HG03045 (cell line): Measurements from ENCODE around the gene TTLL11.

Experiments
- ATAC-seq: cut with Tn5 transposase; IDR thresholded peaks from one replicate; pipeline ENCODE4 v1.9.1; 2021; ENCODE audit warnings: mild to moderate bottlenecking, moderate library complexity; ENCODE audit not compliant: unreplicated experiment

TTLL11 gene

DNA sequence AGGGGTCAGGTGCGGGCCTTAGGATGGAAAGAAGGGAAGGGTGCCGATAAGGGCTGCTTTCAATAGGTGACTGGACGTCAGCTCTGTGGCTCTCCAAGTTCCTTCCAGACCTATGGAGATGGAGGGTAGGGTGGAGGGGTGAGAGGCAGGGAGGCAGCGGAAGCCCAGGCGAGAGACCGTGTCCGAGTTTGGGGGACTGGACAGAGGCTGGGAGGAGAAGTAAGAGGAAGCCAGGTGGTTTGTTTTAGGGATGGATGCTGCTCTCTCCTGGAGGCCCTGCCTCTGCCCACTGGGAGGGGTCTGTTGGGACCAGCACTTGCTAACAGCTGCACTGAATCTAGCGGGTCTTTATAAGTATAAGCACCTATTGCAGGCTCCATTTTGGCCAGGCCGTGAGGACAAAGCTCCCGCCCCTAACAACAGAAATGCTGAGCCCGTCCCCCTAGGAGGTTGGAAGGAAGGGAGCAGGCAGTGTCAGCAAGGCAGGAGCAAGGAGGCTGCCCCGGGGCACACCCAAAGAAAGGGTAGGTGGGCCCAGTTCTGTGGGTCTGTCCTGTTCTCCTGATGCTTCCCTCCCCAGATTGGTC is 274.2 kb downstream of the TTLL11 start:
- ATAC-seq, result no peak

DNA sequence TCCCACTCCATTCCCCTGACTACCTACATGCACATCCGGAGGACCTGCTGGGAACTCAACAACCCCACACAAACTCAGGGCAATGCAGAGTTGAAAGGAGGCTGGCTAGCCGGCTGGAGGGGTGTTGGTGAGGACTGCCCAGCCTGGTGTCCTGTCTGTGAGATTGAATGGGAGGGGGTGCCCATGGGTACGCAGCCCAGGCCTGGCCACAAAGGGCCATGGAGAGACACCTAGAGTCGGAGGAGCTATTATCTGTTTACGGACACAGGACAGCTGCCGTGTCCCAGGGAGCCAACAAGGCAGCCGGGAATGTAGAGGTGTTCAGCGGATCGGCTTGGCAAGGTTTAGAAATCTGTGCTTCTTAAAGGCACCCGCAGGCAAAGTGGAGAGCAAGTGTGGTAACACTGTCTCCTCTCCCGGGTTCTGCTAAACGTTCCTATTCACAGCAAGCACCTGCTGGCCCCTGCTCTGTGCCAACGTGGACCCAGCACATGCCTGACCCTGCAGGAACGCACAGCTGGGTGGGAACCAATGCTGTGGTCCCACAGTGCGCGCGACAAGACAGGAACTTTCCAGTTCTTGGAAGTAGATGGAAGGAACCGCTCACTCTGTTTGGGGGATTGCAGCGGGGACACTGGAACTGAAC is 275.0 kb downstream of the TTLL11 start:
- ATAC-seq, result no peak

DNA sequence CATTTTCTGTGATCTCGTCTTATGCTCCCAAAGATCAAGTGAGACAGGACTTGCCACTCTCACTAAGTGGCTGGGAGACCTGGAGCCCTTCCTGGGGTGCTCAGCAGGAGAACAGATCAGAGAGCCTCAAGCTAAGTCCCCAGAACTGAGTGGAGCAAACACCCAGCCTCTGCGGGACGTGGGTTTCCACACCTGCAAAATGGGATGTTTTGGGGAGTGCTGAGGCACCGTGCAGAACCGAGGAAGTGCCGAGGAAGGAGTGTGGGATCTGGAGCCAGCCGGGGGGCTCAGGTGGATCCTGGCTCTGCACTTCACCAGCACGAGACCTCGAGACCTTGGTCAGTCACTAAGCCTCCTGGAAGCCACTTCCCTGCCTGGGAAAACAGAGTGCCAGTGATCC is 275.6 kb downstream of the TTLL11 start:
- ATAC-seq, result no peak

DNA sequence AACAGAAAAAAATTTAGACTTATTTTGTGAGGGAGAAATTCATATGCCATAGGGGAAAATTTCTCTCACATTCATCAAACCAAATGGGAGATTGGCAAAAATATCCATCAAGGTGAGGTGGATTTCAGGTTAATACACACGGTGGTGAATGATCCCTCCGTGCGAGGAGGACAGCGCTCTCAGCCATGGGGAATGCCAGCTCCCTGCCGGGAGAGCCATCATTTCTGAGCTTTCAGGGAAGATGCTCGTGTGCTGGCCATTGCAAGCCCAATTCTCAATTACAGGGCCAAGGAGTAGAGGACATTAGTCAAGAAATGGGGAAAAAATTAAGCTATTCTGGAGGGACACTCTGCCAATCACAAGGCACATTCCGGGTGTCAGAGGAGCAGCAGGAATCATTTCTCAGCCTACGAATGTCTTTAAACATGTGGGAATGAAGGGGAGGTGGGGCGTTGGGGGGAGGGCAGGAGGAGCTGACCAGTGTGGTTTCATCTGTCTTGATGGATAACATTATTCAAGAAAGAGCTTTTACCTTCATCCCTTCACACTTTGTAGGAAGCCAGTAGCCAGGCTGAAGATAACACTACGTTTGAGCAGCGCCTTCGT is 276.2 kb downstream of the TTLL11 start:
- no peak for ATAC-seq

DNA sequence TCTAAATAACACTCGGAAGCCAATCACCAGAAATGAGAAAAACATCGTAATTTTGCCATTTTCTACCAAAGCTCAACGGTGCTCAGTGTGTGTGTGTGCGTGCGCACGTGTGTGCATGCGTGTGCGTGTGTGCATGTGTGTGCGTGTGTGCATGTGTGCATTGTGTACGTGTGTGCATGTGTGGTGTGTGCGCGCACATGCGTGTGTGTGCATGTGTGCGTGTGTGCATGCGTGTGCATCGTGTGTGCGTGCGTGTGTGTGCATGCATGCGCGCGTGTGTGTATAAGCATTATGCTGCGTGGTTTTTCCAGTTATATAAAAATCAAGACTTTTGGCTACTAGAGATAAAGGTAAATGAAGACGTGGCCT is 276.7 kb downstream of the TTLL11 start:
- ATAC-seq, result no peak

DNA sequence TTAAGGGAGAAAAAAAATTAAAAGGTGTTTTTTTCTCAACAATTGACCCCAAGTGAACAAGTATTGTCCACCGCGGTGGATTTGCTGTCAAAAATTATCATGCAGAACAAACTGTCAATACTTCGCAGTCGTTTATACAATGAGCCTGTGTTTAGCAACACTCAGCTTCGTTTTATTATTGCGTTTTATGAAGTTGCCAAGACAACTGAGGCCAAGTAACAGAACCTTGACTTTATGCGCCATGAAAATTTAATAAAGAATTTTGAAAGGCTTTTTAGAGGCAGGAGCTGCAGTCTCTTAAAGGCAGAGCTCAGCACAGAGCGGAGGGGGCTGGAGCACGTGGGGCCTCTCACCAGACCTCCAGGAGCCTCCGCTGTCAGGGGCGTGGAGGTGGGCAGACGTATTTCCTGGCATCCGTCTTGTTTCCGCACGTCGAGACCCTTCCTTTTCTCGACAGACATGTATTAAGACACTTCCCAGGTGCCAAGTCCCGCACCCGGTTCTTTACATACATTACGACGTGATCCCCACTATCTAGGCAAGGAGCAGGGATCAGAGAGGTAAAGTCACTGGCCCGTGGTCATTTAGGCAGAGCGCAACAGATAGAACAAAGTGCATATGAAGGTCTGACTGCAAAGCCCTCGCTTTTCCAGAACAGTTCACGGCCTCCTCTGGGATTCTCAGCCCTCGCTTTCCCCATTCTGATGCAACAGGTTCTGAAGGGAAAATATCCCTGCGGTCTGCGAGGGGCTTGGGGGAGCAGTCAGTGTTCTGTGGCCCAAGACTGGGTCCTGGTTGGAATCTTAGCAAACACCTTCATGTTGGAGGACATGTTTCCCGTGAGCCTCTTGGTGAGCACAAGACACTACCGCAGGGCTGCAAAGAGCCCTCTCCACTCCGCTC is 277.3 kb downstream of the TTLL11 start:
- no peak for ATAC-seq

DNA sequence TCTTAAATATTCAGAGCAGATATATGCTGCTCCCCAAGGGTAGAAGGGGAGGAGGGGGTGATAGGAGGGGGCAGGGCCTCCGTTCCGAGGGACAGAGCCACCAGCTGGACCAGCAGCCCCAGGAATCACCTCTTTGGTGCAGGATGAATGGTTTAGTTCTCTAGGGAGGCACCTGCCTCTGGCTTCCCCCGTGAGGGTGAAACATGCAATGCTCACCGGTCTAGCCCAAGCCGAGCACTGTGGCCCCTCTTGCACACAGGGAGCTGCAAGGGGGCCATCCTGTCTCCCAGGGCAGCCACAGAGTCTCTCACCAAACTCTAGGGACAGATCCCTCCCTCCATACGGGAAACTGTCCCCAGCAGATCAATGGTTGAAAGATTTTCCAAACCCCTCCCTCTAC is 278.0 kb downstream of the TTLL11 start:
- no peak for ATAC-seq

DNA sequence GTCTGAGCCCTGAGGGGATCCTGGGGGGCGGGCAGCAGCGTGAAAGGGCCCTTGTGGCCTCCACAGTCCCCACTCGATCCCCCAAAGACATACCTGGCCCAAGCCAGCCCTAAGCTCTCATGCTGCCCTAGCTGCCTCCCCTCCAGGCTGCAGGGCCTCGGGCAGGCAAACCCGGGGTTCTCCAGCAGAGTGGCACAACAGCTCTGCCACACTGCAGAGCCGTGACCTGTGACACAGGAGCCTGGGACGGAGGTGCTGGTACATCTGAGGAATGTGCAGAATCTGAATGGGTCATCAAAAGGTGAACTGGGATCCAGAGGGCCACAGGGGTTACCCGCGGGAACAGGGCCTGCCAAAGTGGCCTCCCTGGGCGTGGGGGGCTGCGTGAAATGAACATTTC is 278.5 kb downstream of the TTLL11 start:
- no peak for ATAC-seq

DNA sequence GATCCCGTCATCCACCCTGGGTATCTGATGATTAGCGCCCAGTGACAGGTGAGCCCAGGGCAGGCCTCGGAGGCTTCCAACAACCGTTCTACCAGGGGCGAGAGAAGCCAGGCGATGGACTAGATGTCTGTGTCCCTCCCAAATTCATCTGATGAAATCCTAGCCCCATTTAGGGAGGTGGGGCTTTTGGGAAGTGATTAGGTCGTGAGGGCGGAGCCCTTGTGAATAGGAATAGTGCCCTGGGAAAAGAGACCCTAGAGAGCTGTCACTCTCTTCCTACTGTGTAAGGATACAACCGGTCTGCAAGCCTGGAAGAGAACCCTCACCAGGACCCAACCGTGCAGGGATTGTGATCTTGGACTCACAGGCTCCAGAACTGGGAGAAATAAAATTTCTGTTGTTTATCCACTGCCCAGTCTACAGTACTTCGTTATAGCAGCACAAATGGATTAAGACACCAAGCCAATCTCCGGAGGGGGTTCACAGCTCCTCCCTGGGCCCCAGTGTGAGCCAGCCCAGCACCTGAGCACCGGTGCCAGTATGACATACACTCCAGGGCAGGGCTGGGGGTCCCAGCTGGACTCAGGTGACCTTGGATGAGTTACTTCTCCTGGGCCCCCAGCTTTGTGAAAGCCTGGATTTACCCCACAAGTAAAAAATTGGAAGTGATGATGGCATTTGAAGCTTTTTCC is 279.4 kb downstream of the TTLL11 start:
- no peak for ATAC-seq

DNA sequence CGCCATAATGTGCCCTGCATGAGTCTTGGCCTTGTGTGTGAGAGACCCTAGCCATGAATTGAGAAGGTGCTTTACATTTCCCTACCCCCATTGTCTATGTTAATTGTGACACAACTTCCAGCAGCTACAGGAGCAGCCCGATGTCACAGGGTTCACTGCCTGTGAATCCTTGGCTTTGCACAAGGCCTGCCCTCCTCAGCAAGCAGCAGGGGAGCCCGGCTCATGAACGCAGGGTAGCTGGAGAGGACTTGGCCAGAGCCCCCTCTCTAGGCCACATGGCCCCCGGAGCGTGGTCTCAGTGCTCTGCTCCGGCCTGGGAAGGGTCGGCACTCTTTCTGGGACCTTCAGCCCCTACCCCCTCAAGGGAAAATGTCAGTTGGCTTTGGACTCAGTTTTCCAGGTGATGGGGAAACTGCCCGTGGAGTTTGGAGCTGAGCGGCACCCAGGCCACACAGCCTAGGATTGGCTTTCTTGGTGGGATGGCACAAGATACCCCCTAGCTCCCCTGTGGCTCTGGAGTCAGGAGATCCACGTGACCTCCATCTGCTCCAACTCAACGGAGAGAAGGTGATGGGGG is 280.9 kb downstream of the TTLL11 start:
- no peak for ATAC-seq

DNA sequence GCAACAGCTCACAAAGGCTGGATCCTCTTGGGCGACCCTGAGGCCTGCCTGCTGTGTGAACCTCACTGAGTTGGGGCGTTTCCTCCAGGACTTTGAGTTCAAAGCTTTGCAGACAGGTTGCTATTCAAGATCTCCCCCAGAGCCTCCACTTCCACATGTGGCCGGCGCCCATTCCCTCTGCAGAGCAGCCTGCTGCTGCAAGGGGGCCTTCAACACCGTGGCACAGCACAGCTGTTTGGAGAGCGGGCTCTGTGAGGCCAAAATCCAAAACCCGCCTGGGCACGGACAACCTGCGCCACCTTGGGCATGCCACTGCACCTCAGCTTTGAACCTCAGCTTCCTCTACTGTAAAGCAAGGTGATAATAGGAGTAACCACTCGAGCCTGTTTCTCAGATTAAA is 281.4 kb downstream of the TTLL11 start:
- no peak for ATAC-seq

DNA sequence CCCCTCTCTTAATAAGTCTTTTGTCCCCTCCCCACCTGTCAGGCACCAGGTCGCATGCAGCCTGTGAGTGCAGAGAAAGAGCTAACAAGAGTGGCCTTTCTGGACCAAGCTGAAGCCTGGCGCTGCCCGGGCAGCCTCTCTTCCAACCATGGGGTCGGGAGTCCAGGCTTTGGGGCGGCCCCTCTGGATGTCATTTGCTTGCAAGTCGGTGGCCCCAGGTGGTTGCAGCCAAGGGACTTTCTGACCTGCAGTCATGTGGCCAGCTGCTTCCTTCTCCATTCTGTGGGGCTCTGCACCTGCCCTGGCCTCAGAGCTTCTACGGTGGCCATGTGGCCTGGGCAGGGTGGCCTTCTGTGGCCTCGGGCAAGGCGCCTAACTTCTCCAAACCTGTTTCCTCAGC is 282.0 kb downstream of the TTLL11 start:
- no peak for ATAC-seq

DNA sequence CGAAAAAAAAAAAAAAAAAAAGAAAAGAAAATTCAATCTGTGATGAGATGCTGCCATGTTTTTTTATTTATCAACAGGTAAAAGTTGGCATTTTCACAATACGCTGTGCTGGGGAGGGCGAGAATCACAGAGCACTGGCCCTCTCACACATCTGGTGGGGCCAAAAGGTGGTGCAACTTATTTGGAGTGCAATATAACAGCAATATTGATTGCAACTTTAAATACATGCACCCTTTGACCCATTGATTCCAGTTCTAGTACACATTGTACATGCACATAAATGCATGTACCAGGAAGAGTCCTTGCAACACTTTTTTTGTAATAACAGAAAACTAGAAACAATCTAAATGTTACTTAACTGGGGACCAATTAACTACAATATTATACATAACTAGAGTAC is 282.6 kb downstream of the TTLL11 start:
- ATAC-seq, result no peak

DNA sequence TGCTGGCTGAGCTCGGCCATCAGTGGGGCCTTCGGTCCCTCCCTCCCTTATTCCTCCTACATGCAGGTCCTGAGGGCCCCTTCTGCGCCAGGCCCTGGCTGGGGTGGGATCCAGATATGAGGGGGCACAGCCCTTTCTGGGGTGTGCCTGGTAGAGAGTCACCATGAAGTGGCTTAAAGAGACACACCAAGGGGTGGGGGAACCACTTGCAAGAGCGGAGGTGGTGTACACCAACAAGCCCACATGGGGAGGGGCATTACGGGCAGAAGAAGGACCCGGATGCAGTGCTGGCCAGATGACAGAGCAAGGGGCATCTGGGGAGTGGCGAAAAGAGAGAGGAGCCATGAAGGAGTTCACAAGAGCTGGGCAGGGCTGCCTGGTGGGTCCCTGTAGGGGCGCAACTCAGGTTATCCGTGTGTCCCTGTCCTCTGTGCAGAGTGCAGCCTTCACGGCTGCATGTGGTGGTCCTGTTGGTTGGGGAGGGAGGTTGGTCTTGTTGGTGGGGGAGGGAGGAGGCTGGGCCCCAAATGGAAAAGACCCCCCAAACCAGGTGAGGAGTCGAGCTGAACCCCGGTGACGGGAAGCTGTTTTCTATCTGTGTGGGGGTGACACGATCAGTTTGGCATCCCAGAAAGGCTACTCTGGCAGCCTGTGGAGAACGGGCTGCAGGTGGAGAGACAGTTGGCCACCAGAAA is 283.6 kb downstream of the TTLL11 start:
- ATAC-seq, result no peak

DNA sequence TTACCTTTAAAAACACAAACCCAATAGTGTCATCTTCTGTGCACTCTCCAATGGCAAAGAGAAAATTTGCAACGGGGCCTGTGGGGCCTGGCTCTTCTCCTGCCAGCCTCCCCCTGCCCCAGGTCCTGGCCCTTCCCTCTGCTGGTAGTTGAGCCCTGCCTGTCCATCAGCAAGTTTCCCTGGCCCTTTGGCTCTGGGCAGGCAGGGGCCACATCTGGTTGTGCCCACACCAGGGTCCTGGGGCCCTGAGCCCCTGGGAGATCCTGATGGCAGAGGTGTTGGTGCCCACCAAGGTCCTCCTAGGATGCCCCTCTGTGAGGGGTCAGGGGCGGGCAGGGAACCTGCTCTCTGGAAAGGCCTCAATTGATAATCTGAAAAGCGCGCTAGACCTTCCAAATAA is 284.3 kb downstream of the TTLL11 start:
- no peak for ATAC-seq

DNA sequence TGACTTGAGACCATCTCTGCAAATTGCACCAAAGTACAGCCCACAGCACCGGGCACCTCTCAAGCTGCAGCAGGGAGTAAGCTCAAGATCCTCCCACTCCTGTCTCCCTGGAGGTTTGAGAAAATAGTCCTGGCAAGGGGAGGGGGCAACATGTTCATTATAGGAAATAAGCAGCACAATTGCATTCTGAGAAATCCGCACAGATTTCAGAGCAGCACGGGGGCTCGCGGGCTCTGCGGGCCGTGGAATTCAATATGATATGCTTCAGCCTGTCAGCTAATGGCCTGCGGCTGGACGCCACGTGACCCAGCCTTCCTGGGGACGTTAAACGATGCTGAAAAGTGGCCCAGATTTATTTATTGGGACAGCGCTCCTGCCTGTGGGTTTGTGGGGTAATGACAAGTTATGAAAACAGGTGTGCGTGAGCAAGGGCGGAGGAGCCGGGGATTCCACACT is 285.3 kb downstream of the TTLL11 start:
- no peak for ATAC-seq

DNA sequence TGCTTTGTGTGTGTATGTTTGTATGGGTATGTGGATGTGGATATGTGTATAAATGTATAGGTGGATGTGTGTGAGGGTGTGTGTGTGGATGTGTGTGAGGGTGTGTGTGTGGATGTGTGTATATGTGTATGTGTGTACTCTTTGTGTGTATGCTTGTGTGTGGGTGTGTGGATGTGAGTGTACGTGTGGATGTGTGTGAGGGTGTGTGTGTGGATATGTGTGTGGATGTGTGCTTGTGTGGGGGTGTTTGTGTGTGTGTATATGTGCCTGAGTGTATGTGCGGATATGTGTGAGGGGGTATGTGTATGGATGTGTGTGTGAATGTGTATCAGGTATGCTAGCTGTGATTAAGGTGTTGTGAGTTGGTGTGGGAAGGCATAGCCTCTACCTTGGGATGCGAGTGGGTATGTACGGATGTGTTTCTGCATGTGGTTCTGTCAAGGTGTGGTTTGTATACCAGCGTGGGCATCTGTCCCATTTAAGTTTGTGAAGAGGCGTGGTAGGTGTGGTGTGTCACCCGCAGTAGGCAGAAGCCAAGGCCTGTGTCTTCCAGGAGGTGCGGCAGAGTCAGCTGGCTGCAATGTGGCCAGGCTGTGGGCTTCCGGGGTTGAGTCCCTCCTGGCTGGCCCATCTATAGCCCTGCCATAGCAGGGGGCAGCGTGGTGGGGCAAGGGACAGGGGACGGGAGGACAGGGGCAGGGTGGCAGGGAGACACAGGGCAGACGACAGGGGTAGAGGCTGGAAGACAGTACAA is 285.9 kb downstream of the TTLL11 start:
- ATAC-seq, result no peak

DNA sequence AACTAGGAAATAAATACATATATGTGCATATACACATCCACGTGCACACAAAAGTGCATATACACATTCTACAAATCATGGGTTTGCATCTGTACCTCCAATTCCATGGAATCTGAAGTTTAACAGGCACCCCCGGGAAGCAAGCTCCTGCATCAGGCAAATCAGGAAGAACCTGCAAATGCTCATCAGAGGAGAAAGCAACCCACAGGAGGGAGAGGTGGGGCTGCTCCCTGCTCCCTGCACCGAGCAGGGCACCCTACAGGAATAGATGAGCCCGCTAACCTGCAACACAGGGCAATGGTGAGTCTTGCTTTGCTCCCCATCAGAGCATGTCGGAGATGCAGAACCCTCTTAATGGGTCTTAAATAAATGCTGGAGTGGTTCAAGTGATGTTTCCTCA is 290.4 kb downstream of the TTLL11 start:
- no peak for ATAC-seq

DNA sequence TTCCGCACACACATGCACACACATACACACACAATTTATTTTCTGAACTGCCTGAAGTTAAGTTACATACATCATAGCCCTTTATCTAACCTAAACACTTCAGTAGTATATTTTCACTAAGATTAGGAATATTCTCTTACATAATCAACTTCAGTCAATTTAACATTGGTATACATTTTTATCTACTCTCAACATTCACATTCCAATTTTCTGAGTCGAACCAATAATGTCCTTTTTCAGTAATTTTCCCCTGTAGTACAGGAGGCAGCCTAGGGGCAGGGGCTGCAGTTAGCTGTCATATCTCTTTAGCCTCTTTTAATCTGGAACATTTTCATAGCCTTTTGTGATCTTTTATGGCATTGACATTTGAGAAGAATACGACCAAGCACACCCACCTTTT is 291.5 kb downstream of the TTLL11 start:
- ATAC-seq, result no peak
